ENCODE data around the gene ONECUT2.

The ONECUT2 gene

DNA sequence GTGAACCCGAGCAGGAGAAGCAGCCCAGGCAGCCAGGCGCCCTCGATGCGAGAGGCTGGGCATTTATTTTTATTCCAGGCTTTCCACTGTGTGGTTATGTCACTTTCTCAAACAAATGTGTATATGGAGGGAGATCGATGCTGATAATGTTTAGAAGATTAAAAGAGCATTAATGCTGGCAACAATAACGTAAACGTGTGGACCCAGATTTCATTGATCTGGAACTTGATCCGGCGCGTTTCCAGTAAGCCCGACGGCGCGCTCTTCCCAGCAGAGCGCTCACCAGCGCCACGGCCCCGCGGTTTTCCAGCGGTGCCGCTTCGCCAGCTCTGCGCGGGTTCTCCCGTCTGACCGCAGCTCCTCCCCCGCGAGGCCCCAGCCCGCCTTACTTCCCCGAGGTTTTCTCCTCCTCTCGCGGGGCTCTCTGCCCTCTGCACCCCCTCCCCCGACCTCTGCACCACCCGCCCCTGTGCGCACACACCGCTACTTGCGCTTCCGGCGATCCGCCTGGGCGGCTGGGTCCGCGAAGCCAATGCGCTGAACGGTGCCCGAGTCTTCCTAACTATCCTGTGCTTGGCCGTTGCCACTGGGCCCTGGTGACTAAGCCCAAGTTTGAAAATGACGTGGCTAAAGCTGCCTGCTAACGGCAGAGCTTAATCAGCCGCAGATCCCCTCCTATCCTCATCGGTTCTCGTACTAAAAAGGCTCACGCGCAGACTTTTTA lies 6.1 kb downstream of the ONECUT2 start:
- no peaks in the 10 kb centered on the region for H3K36me3 ChIP-seq (ENCODE audit: low read length)
- H3K9me3 ChIP-seq (ENCODE audit: insufficient read depth, low read length), result no peaks in the 10 kb centered on the region
- no peak overlapping the region for H3K4me3 ChIP-seq (ENCODE audit: insufficient read depth, low read length, poor library complexity, severe bottlenecking)
- no peaks in the 10 kb centered on the region for H4K20me1 ChIP-seq (ENCODE audit: low read depth, low read length)
- no peaks in the 10 kb centered on the region for H3K27me3 ChIP-seq (ENCODE audit: low read length)
- no peaks in the 10 kb centered on the region for H3K9me2 ChIP-seq (replicated peaks; ENCODE audit: insufficient read depth, low read length)
- H3K27ac ChIP-seq (ENCODE audit: low read depth, low read length), result no peak overlapping the region
- no peak overlapping the region for H2AFZ ChIP-seq (ENCODE audit: low read depth, low read length, severe bottlenecking)
- no peak overlapping the region for H3K9ac ChIP-seq (ENCODE audit: low read length)
- no peaks in the 10 kb centered on the region for H3F3A ChIP-seq (ENCODE audit: insufficient read depth)
- no peak overlapping the region for H3K4me2 ChIP-seq (ENCODE audit: low read depth, low read length, poor library complexity, severe bottlenecking)
- no peak for TF ChIP-seq EZH2phosphoT487 (conservative IDR thresholded peaks at IDR 0.05; ENCODE audit: low read length)
- TF ChIP-seq, protein P1, sequence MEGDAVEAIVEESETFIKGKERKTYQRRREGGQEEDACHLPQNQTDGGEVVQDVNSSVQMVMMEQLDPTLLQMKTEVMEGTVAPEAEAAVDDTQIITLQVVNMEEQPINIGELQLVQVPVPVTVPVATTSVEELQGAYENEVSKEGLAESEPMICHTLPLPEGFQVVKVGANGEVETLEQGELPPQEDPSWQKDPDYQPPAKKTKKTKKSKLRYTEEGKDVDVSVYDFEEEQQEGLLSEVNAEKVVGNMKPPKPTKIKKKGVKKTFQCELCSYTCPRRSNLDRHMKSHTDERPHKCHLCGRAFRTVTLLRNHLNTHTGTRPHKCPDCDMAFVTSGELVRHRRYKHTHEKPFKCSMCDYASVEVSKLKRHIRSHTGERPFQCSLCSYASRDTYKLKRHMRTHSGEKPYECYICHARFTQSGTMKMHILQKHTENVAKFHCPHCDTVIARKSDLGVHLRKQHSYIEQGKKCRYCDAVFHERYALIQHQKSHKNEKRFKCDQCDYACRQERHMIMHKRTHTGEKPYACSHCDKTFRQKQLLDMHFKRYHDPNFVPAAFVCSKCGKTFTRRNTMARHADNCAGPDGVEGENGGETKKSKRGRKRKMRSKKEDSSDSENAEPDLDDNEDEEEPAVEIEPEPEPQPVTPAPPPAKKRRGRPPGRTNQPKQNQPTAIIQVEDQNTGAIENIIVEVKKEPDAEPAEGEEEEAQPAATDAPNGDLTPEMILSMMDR (IDR thresholded peaks at IDR 0.05; ENCODE audit: insufficient read depth, low read length, poor library complexity, severe bottlenecking), result no peak
- no peaks in the 10 kb centered on the region for H3K79me2 ChIP-seq (ENCODE audit: insufficient read depth, low read length)

DNA sequence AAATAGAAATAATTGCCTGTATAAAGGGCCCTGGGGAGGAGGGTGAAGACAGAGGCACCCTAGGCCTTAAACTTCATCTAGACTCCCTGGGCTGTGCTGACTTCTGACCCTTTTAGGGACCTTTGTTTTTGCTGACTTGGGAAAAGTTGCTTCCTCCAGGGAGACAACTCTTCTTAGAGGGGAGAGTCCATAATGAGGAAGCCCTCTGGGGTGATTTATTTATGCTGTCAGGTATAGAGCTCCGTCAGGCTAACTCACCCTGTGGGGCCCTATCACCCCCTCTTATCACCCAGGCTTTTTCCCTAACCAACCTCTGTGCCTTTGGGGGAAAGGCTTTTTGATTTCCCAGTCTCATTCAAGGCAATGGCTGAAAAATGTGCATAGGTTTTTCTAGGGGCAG lies 8.1 kb downstream of the ONECUT2 start:
- Histone ChIP-seq H3K27me3 (ENCODE audit: low read length) (no peaks in the 10 kb centered on the region), H3K27ac (ENCODE audit: low read depth, low read length) (no peak overlapping the region), H4K20me1 (ENCODE audit: low read depth, low read length) (no peaks in the 10 kb centered on the region), H3K9me2 (replicated peaks; ENCODE audit: insufficient read depth, low read length) (no peaks in the 10 kb centered on the region), H3K79me2 (ENCODE audit: insufficient read depth, low read length) (no peaks in the 10 kb centered on the region), H3K36me3 (ENCODE audit: low read length) (no peaks in the 10 kb centered on the region), H3F3A (ENCODE audit: insufficient read depth) (no peaks in the 10 kb centered on the region), H3K9me3 (ENCODE audit: insufficient read depth, low read length) (no peaks in the 10 kb centered on the region), H3K9ac (ENCODE audit: low read length) (no peak overlapping the region), H2AFZ (ENCODE audit: low read depth, low read length, severe bottlenecking) (no peak overlapping the region), H3K4me2 (ENCODE audit: low read depth, low read length, poor library complexity, severe bottlenecking) (no peak overlapping the region), H3K4me3 (ENCODE audit: insufficient read depth, low read length, poor library complexity, severe bottlenecking) (no peak overlapping the region)
- TF ChIP-seq, protein P1 (IDR thresholded peaks at IDR 0.05; ENCODE audit: insufficient read depth, low read length, poor library complexity, severe bottlenecking), result no peak
- TF ChIP-seq EZH2phosphoT487 (conservative IDR thresholded peaks at IDR 0.05; ENCODE audit: low read length), result no peak

DNA sequence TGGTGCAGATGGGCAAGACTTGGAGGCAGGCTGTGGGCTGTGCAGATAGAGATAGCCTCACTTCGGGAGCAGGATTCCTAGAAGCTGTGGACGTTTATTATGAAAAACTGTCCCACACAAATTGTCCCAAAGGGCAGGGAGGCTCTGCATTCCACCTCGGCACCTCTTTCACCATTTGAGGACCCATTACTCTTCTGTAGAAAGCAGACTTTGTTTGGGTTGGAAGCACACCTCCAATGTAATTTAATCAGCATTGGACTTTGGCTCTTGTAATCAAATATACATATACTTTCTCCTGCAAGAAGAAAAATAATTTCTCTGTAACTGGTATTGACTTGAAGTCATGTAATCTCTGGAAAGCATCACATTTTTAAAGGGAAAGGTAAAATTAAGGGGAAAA lies 8.5 kb downstream of the ONECUT2 start:
- H3F3A ChIP-seq (ENCODE audit: insufficient read depth), result no peaks in the 10 kb centered on the region
- H3K9me2 ChIP-seq (replicated peaks; ENCODE audit: insufficient read depth, low read length), result no peaks in the 10 kb centered on the region
- H3K27me3 ChIP-seq (ENCODE audit: low read length), result no peaks in the 10 kb centered on the region
- no peaks in the 10 kb centered on the region for H3K79me2 ChIP-seq (ENCODE audit: insufficient read depth, low read length)
- H3K9ac ChIP-seq (ENCODE audit: low read length), result no peak overlapping the region
- H4K20me1 ChIP-seq (ENCODE audit: low read depth, low read length), result no peaks in the 10 kb centered on the region
- no peak overlapping the region for H3K4me3 ChIP-seq (ENCODE audit: insufficient read depth, low read length, poor library complexity, severe bottlenecking)
- no peak overlapping the region for H3K4me2 ChIP-seq (ENCODE audit: low read depth, low read length, poor library complexity, severe bottlenecking)
- no peak for TF ChIP-seq EZH2phosphoT487 (conservative IDR thresholded peaks at IDR 0.05; ENCODE audit: low read length)
- TF ChIP-seq, protein P1 (IDR thresholded peaks at IDR 0.05; ENCODE audit: insufficient read depth, low read length, poor library complexity, severe bottlenecking), result no peak
- no peak overlapping the region for H2AFZ ChIP-seq (ENCODE audit: low read depth, low read length, severe bottlenecking)
- no peak overlapping the region for H3K27ac ChIP-seq (ENCODE audit: low read depth, low read length)
- no peaks in the 10 kb centered on the region for H3K36me3 ChIP-seq (ENCODE audit: low read length)
- no peaks in the 10 kb centered on the region for H3K9me3 ChIP-seq (ENCODE audit: insufficient read depth, low read length)

Measured in SU-DHL-6 (cell line).